ENCODE measurements around the gene ANKRD63.

The ANKRD63 gene

GRCh38 chr15:40295877-40296560 is 13.2 kb upstream of the ANKRD63 start:
- no peak for DNase-seq (ENCODE audit: low read depth)

GRCh38 chr15:40295297-40295696 is 12.4 kb upstream of the ANKRD63 start:
- no peak for DNase-seq (ENCODE audit: low read depth)

DNA sequence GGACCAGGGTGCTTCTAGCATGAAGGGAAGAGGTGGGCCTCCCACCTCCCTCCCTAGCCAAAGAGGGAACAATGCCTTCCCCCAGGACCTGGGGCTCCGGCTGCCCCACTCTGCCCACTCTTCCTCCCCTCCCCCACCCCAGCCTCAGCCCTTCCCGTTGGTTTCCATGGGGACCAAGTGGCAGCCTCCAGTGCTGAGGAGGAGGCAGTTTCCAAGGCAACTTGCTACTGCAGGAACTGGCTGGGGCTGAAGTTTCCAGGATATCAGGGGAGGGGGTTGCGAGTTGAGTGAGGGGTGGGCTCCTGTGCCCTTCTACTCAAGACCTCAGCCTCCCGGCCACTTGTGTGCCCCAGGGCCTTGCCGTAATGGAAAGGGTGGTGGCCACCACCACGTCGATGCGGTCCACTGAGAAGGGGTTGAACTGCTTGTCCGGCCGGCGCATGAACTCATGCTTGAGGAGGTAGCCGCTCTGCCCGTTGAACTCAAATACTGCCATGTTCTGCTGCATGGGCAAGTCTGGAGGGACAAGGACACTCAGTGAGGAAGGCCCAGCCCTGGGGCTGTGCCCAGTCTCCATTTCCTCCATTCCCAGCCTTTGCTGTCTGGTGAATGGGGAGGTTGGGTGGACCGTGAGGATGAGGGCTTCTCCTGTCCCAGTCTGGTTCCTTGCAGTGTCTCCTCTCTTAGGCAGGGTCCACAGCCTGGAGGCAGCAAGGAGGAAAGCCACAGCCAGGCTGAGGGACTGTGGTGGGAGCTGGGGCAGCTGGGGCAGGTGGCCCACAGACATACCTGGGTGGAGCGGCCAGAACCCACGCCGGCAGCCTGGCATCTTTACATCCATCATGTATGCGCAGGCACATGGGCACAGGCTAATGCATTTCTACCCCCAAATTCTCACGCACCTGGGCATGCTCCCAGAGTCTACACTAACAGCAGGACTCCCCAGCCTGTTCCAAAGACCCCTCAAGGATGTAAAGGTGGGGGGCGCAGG is 11.3 kb upstream of the ANKRD63 start:
- DNase-seq (ENCODE audit: low read depth) = no peak

- no peak for DNase-seq (ENCODE audit: low read depth)
Observed at GRCh38 chr15:40293006-40293405, 10.1 kb upstream of the ANKRD63 start.

DNA sequence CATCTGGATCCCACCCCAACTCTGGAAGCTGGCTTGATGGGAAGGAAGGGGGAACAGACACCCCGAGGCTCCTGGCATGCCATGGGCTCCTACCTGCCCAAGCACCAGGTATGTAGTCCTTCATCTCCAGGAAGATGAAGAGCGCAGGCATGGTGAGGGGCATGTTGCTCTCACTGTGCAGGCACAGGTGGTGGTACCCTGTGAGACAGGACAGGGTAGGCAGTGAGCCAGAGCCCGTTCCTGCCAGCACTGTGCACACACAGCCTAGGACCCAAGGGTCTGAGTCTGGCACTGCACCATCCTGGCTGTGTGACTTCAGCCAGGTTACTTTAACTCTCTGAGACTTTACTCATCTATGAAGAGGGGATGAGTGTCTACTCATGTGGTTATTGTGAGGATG is 9.4 kb upstream of the ANKRD63 start:
- DNase-seq (ENCODE audit: low read depth) = no peak

GRCh38 chr15:40290918-40291574 is 8.2 kb upstream of the ANKRD63 start:
- DNase-seq (ENCODE audit: low read depth) = no peak

- DNase-seq (ENCODE audit: low read depth) = no peak
Observed at GRCh38 chr15:40290545-40290917, 7.7 kb upstream of the ANKRD63 start.

DNA sequence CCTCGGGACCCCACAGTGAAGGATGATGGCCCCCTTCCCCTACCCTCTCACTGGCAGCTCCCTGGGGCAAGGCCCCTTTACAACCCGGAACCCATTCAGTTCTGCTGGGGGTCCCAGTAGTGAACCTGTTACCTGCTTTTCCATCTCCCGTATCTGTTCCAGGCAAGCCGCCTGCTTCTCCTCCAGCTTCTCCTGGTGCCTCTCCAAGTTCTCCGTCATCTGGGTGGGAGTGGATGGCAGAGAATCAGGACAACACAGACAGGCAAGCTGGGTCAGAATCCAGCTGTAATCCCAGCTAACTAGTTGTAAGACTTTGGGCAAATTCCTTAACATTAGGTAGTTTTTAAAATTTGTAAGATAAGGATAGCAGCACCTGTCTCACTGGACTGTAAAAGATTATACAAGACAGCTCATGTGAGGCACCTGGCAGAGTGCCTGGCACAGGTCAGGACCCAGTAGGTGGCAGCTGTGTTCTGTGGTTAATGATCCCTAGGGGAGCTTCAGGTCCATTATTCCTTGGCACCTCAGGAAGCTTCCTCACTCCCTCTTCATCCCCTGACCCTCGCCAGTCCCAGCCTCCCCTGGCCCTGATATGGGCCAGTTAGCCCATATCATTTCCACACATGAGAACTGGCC is 6.4 kb upstream of the ANKRD63 start:
- no peak for DNase-seq (ENCODE audit: low read depth)

GRCh38 chr15:40287968-40288367 is 5.1 kb upstream of the ANKRD63 start:
- DNase-seq (ENCODE audit: low read depth) = no peak

GRCh38 chr15:40287505-40287904 is 4.6 kb upstream of the ANKRD63 start:
- DNase-seq (ENCODE audit: low read depth) = no peak

DNA sequence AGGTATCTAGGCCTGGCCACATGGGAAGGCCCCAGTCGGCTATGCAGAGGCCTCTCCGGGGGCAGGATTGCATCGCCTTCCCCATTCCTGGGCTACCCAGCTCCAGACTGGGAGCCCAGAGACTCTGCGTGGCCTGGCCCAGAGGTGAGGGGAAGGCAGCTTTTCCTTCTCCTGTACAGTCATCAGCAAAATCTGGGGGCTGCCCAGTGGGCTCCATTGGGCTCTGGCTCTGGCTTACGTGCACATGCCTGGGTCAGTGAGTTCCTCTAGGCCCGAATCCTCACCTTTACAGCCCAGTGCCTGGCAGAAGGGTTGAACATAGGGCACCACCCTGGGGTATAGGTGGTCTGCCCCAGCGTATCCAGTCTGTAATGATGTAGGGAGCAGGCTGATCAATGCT is 3.9 kb upstream of the ANKRD63 start:
- DNase-seq (ENCODE audit: low read depth) = no peak

DNA sequence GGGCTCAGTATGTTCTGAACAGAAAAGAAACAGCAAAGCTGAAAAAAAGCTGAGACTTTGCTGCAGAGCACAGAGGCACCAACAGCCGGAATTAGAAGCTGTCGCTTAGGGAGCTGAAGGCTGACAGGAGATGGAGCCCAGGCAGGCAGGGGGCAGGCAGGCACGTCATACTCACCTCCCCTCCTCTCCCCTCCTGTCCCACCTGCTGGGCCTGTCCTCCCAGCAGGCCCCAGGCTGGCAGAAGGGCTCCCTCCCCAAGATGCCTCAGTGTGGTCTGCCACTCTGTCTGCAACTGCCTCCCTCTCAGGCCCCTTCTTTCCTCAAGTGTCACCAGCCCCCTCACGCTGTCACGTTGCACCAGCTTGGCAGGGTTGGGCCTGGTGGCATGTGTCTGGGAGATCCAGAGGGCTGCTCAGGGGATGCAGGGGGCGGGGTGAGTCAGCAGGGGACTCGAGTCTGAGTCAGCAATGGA is 3.2 kb upstream of the ANKRD63 start:
- DNase-seq (ENCODE audit: low read depth) = no peak

- no peak for DNase-seq (ENCODE audit: low read depth)
Observed at GRCh38 chr15:40285554-40286011, 2.7 kb upstream of the ANKRD63 start.

GRCh38 chr15:40285151-40285550 is 2.3 kb upstream of the ANKRD63 start:
- DNase-seq (ENCODE audit: low read depth) = no peak

DNA sequence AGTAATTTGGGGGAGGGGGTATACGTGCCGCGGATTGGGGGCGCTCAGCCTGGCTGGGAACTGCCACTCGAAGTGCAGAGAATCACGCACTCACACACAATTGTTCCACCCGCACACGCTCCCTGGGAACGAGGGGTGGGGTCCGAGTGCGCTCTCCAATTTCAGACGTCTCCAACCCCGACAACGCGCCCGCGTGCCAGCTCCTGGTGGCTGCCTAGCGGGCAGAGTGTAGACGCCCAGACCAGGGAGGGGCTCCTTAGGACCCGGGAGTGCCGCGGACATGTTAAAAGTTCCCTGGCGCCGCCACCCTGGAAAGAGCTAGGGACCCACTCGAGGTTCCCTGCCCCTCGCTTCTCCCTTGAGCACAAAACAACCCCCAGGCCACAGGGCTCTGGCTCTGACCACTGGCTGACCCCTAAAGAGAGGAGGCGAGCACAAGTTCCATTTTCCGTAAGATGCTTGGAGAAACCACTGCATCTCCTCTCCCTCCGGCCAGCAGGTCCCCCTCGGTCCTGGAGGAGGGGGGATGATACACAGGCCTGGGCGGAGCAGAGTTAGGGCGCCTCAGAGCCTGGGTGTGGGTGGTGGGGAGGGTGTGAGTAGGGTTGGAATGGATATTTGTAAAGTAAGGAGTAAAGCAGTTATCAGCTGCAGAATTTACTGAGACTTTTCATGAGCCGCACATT is 894 bp upstream of the ANKRD63 start:
- no peak for DNase-seq (ENCODE audit: low read depth)

GRCh38 chr15:40282147-40282868 is 556 bp downstream of the ANKRD63 start:
- DNase-seq (ENCODE audit: low read depth) = peak; percentile 28

DNA sequence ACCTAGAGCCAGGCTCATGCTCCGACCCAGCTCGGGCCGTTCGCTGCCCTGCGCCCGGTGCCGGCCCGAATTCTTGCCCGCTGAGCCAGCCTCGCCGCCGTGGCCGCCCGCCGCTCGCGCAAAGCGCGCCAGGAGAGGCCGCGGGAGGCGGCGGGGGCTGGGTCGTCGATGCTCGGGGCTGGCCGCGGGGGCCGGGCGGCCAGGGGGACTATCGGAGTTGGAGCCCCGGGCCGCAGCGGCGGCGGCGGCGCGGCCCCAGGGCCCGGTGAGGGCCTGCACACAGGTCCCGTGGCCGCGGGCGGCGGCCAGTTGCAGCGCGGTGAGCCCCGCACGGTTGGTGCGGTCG is 1.1 kb downstream of the ANKRD63 start:
- DNase-seq (ENCODE audit: low read depth) = no peak

DNA sequence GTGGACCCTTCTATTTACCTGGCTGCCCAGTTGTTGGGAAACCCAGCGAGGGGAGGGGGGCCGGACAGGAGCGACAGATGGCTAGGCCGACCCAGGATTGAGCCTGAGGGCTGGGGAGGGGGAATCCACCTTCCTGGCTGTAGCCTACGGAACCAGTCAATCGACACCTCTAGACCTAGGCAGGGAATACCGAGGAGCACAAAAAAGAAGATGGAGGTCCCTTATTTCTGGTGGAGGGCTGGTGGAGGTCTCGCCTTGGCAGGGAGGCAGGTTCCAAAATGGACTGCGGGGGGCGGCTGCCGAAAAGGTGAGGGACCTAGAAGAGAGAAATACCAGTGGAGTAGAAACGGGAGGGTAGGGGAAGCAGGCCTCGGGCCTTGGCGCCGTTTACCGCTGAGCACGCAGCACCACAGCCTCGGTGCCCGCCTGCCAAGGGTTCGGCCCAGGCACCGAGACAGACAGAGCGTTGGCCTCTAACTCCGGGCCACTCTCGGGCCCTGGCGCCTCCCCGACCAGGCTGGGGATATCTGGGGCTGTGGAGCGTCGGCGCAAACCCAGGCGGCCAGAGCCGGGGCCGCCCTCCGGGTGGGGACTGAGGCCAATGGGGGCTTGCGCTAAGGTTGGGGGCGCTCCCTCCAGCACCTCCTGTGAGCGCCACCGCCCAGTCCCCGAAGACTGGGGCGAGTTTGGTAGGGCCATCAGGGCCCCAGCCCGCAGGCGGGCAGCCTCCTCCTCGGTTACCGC is 1.6 kb downstream of the ANKRD63 start:
- no peak for DNase-seq (ENCODE audit: low read depth)

DNA sequence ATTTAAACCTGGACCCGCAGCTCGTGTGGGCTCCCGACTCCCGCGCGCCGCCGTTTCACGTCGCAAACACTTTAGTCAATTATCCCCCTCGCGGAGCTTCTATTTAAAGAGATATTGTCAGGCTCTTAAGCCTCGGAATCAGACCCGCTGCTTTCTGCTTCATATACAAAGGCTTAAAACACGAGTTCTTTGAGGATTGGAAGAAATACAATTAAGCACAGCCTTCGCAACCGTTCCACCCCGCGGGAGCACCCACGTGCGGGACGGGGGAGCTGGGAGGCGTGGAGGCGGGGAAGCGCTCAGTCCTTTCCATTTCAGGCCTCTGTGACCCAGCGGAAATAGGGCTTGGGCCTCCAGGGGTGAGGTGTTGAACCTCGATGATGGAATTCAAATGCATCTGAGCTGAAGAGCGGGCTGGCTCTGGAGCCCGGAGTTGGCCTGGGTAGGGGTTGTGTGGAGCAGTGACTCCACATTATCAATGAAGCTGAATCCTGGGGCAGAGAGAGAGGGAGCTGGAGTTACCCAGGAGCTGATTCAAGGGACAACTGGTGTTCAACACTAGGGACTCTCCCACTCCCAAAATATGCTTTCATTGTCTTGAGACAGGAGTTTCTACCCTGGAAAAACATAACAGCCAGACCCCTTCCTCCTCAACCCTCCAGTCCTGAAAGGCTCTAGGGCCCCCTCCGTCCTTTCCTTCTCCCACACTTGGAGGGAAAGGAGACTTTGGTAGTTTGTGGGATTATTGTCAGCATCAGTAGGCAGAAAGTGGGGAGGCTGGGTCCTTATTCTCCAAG is 2.4 kb downstream of the ANKRD63 start:
- no peak for DNase-seq (ENCODE audit: low read depth)
